NB4 (cell line): ENCODE data around the gene C1orf185.

ENCODE experiments used
- CTCF ChIP-seq: IDR thresholded peaks from one replicate; pipeline ENCODE4 v1.5.1; 2012; ENCODE audit warnings: low read depth, low read length
- POLR2A ChIP-seq: IDR thresholded peaks from 2 replicates; pipeline ENCODE4 v1.6.1; 2011; ENCODE audit warnings: mild to moderate bottlenecking; ENCODE audit not compliant: insufficient read length; ENCODE audit errors: extremely low read depth

- TF ChIP-seq CTCF (no peak), POLR2A (no peak)
Observed at GRCh38 chr1:51154776-51155175, 52.7 kb downstream of the C1orf185 start.
